Testis (tissue), 3 donors: Measurements from ENCODE around the gene REG3G. TPM values are rescaled to one million over a fixed set of nuclear protein-coding genes. Genes with fewer than 3 reads are reported as not detected.

ENCODE experiments used
- DNase-seq: peaks from one replicate; pipeline ENCODE4 v3.0.0-alpha.2; 2019
- H3K27ac ChIP-seq, 2 donors: fragments of 200-600 bp; sonication (generic); one replicate each; pipeline ENCODE4 v1.5.1; 2019
- H3K27me3 ChIP-seq: fragments of 200-600 bp; sonication (generic); one replicate; pipeline ENCODE4 v1.5.1; 2019
- H3K36me3 ChIP-seq: fragments of 200-600 bp; sonication (generic); one replicate; pipeline ENCODE4 v1.5.1; 2017; ENCODE audit warnings: low read depth; ENCODE audit errors: missing control alignments
- H3K4me1 ChIP-seq: fragments of 200-600 bp; sonication (generic); one replicate; pipeline ENCODE4 v1.5.1; 2019
- H3K4me3 ChIP-seq, 2 donors: fragments of 200-600 bp; sonication (generic); one replicate each; pipeline ENCODE4 v1.5.1; 2017 to 2019
- H3K9me3 ChIP-seq: fragments of 200-600 bp; sonication (generic); one replicate; pipeline ENCODE4 v1.5.1; 2017
- POLR2A ChIP-seq: fragments of 450-650 bp; IDR thresholded peaks from one replicate; pipeline ENCODE4 v1.6.1; 2017; ENCODE audit warnings: antibody characterized with exemption, mild to moderate bottlenecking, moderate library complexity
- WGBS, 2 donors: methylation state at CpG; one replicate each; pipeline ENCODE4 v1.1.5; 2018; 5-methylcytosine and 5-hydroxymethylcytosine counted together
- intact Hi-C: fragments of 100-400 bp; cut with DNase I; formaldehyde crosslinking; loops from one replicate; pipeline ENCODE4 v1.15.1; 2023; ENCODE audit warnings: low total_unique reads
- polyA plus RNA-seq: library from polyadenylated mRNA; stranded (reverse); fragments of 350-450 nt; fragmentation: Illumina TruSeq; extraction: RNeasy Lipid Tissue Mini Kit (QIAGEN cat#74804); gene quantifications from one replicate; pipeline ENCODE4 v1.2.3, GENCODE V29; 2014; ENCODE audit warnings: low read depth, low replicate concordance; ENCODE audit not compliant: insufficient read depth
- total RNA-seq, 2 donors: library from RNA; depleted of rRNA; stranded (reverse); fragments of >200 nt; gene quantifications; one replicate each; pipeline ENCODE4 v1.2.3, GENCODE V29; 2016
- TF ChIP-seq, protein P1 (sequence below), 3 experiments: fragments of 450-650 bp in 2 of 3; fragments of 200-600 bp in 1 of 3; sonication (generic) in 1 of 3; IDR thresholded peaks; one replicate each; pipeline ENCODE4 v1.5.1; 2016 to 2019; ENCODE audit warnings: antibody characterized with exemption in 3 of 3, mild to moderate bottlenecking in 2 of 3, moderate library complexity in 1 of 3

Gene REG3G
- total and polyA plus RNA-seq, 3 donors from 2014 or later, result 22.3 to 69.7 (median 60.7) TPM

DNA sequence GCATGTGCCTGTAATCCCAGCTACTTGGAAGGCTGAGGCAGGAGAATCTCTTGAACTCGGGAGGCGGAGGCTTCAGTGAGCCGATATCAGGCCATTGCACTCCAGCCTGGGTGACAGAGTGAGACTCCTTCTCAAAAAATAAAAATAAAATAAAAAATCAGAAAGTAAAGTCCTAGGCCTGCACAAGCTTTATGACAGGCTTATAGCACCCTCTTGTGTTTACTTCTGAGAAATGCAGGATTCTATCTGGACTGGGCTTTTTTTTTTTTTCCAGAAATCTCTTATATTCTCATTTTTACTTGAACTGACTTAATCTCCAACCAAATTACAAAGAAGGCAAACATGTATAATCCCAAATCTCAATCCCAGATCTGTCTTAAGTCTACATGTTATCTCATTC, 26.1 kb upstream of the REG3G start:
- Histone ChIP-seq H3K27me3 (no peaks in the 10 kb centered on the region), H3K27ac (no peak overlapping the region), H3K9me3 (no peaks in the 10 kb centered on the region), H3K4me1 (no peaks in the 10 kb centered on the region), H3K4me3 (no peak overlapping the region), H3K36me3 (no peaks in the 10 kb centered on the region)
- intact Hi-C loops, result no loop called here
- 51 to 57% methylated on average over 3 of the region's 3 CpGs for WGBS, 2 donors
- no peak for DNase-seq
- TF ChIP-seq, protein P1, sequence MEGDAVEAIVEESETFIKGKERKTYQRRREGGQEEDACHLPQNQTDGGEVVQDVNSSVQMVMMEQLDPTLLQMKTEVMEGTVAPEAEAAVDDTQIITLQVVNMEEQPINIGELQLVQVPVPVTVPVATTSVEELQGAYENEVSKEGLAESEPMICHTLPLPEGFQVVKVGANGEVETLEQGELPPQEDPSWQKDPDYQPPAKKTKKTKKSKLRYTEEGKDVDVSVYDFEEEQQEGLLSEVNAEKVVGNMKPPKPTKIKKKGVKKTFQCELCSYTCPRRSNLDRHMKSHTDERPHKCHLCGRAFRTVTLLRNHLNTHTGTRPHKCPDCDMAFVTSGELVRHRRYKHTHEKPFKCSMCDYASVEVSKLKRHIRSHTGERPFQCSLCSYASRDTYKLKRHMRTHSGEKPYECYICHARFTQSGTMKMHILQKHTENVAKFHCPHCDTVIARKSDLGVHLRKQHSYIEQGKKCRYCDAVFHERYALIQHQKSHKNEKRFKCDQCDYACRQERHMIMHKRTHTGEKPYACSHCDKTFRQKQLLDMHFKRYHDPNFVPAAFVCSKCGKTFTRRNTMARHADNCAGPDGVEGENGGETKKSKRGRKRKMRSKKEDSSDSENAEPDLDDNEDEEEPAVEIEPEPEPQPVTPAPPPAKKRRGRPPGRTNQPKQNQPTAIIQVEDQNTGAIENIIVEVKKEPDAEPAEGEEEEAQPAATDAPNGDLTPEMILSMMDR (IDR thresholded peaks at IDR 0.05), result no peak
- no peak for TF ChIP-seq POLR2A

DNA sequence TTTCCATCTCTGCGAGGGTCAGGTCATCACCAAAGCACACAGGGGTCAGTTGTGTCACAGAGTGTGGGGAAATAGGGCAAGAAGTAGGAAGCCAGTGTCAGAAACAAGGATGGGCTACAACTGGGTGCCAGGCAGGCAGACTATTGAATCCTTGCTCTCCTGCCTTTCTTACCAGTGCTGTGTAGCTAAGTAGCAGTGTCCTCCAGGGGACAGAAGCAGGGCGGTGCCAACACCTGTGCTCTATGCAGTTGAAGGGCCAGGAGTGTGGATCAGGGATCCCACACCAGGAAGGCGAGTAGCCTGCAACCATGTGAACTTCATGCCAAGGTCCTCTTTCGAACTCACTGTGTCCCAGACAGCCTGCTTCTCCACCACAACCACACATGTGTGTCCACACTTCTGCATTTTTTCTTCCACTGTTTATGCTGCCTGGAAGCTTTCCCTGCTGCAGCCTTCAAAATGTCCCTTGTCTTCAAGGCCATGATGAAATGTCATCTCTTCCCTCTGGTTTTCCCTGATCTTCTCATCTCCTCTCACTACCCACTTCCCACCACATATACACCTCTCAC, 25.4 kb upstream of the REG3G start:
- Histone ChIP-seq H3K9me3 (no peaks in the 10 kb centered on the region), H3K4me3 (no peak overlapping the region), H3K4me1 (no peaks in the 10 kb centered on the region), H3K27ac (no peak overlapping the region), H3K36me3 (no peaks in the 10 kb centered on the region), H3K27me3 (no peaks in the 10 kb centered on the region)
- intact Hi-C loops, result no loop called here
- WGBS, 2 donors, result 57 to 78% methylated on average over 4 of the region's 4 CpGs
- no peak for TF ChIP-seq POLR2A
- TF ChIP-seq, protein P1 (IDR thresholded peaks at IDR 0.05), result no peak
- no peak for DNase-seq

GRCh38 chr2:79001285-79001684, 24.2 kb upstream of the REG3G start:
- H3K27ac ChIP-seq, result no peak overlapping the region
- 91 to 94% methylated on average over 1 of the region's 1 CpG for WGBS, 2 donors
- H3K4me3 ChIP-seq, result no peak overlapping the region
- no peaks in the 10 kb centered on the region for H3K36me3 ChIP-seq
- no peak for DNase-seq
- H3K9me3 ChIP-seq, result no peaks in the 10 kb centered on the region
- H3K27me3 ChIP-seq, result no peaks in the 10 kb centered on the region
- intact Hi-C loops, result no loop called here
- no peaks in the 10 kb centered on the region for H3K4me1 ChIP-seq
- no peak for TF ChIP-seq POLR2A
- TF ChIP-seq, protein P1 (IDR thresholded peaks at IDR 0.05), result no peak

GRCh38 chr2:79004680-79005079, 20.8 kb upstream of the REG3G start:
- Histone ChIP-seq H3K4me1 (no peaks in the 10 kb centered on the region), H3K27ac (no peak overlapping the region), H3K36me3 (no peaks in the 10 kb centered on the region), H3K9me3 (no peaks in the 10 kb centered on the region), H3K27me3 (no peaks in the 10 kb centered on the region), H3K4me3 (no peak overlapping the region)
- intact Hi-C loops, result no loop called here
- no peak for DNase-seq
- TF ChIP-seq, protein P1 (IDR thresholded peaks at IDR 0.05), result no peak
- no peak for TF ChIP-seq POLR2A
- 46 to 57% methylated on average over 5 of the region's 5 CpGs for WGBS, 2 donors

DNA sequence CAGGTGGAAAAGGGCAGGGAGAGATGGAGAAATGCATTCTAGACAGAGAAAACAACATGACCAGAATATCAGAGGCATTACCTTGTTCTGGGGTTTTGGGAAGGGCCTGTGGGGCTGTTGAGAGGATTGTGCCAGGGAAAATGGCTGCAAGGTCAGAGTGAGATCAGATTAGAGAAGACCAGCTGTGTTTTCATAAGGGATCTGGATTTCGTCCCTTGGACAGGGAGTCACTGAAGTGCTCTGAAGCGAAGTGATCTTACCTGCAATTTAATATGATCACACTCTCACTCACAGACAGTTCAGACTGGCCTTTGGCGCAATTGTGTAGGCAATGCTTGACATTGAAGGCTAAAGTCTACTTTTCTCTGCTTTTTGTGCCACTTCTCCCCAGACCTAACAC, 20.3 kb upstream of the REG3G start:
- DNase-seq, result no peak
- TF ChIP-seq, protein P1 (IDR thresholded peaks at IDR 0.05), result no peak
- no peak for TF ChIP-seq POLR2A
- H3K4me1 ChIP-seq, result no peaks in the 10 kb centered on the region
- no peaks in the 10 kb centered on the region for H3K27me3 ChIP-seq
- WGBS, 2 donors, result 65 to 71% methylated on average over 3 of the region's 3 CpGs
- H3K4me3 ChIP-seq, result no peak overlapping the region
- H3K36me3 ChIP-seq, result no peaks in the 10 kb centered on the region
- H3K27ac ChIP-seq, result no peak overlapping the region
- H3K9me3 ChIP-seq, result no peaks in the 10 kb centered on the region
- intact Hi-C loops, result no loop called here
